NCI-H2227 (cell line): ENCODE measurements around the gene USH1C.
A peak's percentile ranks its signal among the peaks of the same experiment; 100 is the strongest.

Experiments used
- DNase-seq: peaks from one replicate; lab custom pipeline; 2025; ENCODE audit not compliant: unreplicated experiment; lab: John Stamatoyannopoulos, UW

Gene USH1C

DNA sequence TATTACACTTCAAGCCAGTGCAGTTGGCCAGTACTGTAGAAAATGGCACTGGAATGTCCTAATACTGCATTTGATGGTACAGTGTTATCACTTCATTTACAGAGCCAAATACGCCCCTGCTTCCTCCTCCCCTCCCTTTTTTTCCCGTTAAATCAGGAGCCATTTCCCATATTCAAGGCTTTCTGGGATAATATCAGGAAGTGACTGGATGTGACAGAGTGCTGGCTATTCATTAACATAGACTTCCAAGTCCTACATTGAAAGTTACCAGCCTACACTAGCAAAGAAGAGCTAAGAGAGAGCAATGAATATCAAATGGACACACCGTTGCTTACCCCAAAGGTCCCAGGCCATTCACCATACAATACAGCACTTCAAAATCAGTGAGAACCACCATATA lies 35.4 kb downstream of the USH1C start:
- DNase-seq: no peak

DNA sequence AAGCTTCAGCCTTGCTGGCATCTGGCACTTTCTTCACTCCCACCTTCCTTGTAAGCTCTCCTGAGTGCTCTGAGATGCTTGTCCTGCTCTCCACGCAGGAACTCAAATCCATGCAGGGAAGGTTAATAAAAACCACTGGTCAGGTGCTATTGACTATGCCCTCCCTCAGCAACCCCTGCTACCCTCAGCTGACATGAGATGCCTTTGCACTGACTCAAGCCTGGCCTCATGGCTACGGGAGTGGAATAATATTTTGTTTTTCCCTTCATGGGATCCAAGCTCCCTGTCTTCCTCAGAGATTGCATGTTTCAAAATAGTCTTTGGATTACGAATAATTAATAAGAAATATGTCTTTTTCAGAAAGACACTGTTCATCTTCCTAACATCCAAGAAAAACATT lies 35.9 kb downstream of the USH1C start:
- DNase-seq: no peak

DNA sequence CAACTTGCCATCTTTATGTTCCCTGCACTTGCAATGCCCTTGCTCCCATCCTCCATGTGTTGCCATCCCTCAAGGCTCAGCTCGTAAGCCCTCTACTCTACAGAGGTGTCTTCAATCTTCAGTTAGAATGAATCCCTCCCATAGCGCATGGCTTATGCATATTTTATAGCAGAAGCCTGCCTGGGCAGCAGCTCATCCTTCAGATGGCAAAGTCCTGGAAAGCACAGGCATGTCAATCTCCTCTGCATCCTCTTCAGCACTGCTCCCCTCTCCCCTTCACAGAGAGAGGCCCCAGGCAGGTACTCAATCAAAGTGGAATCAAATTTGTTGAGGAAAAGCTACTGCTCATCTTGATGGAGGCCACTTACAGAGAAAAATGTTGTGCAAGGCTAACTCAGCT lies 36.4 kb downstream of the USH1C start:
- DNase-seq: no peak

GRCh38 chr11:17506942-17507341 lies 37.3 kb downstream of the USH1C start:
- no peak for DNase-seq

- no peak for DNase-seq
Observed at GRCh38 chr11:17506314-17506713, 37.9 kb downstream of the USH1C start.

GRCh38 chr11:17505146-17505545 lies 39.1 kb downstream of the USH1C start:
- DNase-seq: no peak

GRCh38 chr11:17504330-17505107 lies 39.7 kb downstream of the USH1C start:
- peak; percentile 89 for DNase-seq

GRCh38 chr11:17502630-17503029 lies 41.6 kb downstream of the USH1C start:
- DNase-seq: no peak

DNA sequence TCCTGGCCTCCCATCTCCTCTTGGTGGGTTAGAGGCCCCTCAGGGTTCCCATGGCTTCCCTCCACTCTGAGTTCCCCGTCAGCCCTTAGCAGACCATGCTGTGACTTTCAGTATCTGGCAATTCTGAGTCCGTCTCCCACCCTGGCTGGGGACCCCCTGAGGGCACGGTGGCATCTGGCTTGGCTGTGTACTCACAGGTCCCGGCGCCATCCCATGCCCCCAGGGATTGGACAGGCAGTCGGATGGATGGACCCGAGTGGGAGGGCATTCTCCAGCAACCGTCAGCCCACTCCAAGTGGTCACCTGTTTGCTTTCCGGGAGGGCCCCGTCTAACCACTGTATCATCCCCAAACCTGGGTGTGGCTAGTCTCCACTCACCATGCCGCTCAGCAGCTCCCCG lies 43.5 kb downstream of the USH1C start:
- no peak for DNase-seq

GRCh38 chr11:17498475-17498874 lies 45.7 kb downstream of the USH1C start:
- DNase-seq: peak; percentile 55

- DNase-seq: peak; percentile 38
Observed at GRCh38 chr11:17498058-17498457, 46.2 kb downstream of the USH1C start.

GRCh38 chr11:17496406-17496805 lies 47.8 kb downstream of the USH1C start:
- DNase-seq: no peak

DNA sequence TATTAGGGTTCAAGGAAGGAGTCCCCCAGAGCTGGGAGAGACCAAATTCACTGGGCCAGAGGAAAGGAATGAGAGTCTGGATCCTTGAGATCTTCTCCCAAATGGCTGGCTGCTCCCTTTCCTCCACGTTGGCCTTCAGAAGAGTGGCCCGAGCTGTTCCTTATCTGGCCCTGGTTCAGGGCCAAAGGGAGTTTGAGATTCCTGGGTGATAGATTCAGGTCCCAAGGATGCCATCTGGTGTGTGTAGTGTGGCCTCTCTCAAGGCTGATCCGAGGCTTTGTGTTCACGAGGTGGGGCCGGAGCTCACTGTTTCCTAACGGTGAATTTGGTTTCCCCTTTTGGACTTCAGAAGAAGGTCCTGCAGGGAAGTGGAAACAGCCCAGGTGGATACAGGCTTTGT lies 50.2 kb downstream of the USH1C start:
- DNase-seq: no peak

DNA sequence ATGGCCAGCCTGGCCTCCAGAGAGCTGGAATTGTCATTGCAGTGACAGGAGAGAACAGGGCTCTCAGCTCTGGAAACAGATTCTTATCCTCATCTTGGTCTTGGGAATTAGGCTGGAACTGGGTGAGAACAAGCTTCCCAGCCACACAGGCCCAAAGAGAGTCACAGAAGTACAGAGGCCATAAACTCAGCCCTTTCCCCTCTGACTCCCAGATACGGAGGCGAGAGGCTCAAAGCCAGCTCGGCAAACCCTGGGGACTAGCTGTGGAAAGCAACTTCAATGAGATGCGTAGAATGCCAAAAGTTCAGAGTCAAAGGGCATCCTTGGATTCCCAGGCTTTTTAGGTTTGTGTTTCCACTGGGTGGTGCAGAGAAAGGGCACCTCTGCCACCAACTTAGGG lies 53.3 kb downstream of the USH1C start:
- no peak for DNase-seq

DNA sequence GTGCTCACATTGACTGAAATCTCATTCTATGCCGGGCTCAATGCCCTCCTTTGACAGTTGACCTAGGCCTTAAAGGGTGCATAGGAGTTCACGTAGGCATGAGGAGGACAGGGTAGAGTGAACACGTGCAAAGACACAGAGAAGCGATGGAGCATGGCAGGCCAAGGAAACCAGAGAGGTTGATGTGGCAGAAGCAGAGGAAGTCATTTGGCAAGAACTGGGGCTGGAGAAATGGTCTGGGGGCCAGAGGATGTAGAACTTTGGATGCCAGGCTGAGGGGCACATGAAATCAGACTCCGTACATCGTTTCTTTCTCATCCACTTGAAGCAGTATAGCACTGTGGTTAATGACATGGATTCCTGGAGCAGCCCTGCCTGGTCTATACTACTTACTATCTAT lies 54.0 kb downstream of the USH1C start:
- no peak for DNase-seq

DNA sequence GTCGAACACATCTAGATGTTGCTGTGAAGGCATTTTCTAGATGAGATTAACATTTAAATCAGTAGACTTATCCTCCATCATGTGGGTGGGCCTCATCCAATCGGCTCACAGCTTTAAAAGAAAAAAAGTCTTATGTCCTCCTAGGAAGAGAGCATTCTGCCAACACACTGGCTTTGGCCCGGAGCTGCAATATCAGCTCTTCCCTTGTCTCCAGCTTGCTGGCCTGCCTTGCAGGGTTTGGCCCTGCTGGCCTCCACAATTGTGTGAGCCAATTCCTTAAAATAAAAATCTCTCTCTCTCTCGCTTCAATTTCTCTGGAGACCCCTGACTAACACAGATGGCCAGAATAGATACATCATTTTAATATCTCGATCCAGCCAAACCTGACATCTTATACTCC lies 54.5 kb downstream of the USH1C start:
- DNase-seq: no peak

- no peak for DNase-seq
Observed at GRCh38 chr11:17488563-17488962, 55.7 kb downstream of the USH1C start.

GRCh38 chr11:17486646-17487045 lies 57.6 kb downstream of the USH1C start:
- DNase-seq: no peak

- DNase-seq: no peak
Observed at GRCh38 chr11:17483505-17483904, 60.7 kb downstream of the USH1C start.

GRCh38 chr11:17481905-17482304 lies 62.3 kb downstream of the USH1C start:
- no peak for DNase-seq

GRCh38 chr11:17479284-17480214 lies 64.7 kb downstream of the USH1C start:
- DNase-seq: peak; percentile 92

DNA sequence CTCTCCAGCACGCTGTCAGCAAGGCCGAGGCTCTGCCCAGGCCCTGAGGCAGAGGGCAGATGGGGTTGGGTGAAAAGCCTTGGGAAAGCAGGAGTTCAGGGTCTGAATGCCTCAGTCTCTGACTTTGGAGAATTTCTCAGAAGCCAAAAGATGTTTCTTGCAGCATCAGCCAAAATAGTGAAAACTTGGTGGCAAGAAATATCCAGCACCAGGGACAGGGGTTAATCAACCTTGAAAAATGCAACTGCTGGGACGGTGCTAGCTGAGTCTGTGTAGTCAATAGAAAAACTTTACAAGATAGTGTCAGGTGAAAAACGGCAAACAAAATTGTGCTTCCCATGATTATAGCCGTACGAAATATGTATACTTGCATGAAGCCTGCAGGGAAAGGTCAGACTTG lies 66.1 kb downstream of the USH1C start:
- no peak for DNase-seq
